Pulmonary artery endothelial cell (primary cell): ENCODE data around the gene CDKN2D. TPM values are rescaled to one million over a fixed set of nuclear protein-coding genes. Genes with fewer than 3 reads are reported as not detected.
"Not testable (repeated sequence)": the region's sequence is repeated elsewhere in the genome, so short reads cannot be mapped to it uniquely, and the experiment has no call there.

Source experiments
- DNase-seq: peaks from one replicate; pipeline ENCODE4 v3.0.0-alpha.2; 2011; ENCODE audit warnings: low read depth, low spot score
- total RNA-seq: library from RNA; depleted of rRNA; stranded (reverse); fragments of >200 nt; gene quantifications from 2 replicates; pipeline ENCODE4 v1.2.3, GENCODE V29; 2014

The CDKN2D gene
- total RNA-seq, 1 donor from 2014 or later: 4.7 TPM

GRCh38 chr19:10580979-10581631 is 12.3 kb upstream of the CDKN2D start:
- peak; percentile 77 for DNase-seq

- DNase-seq: no peak
Observed at GRCh38 chr19:10577951-10578350, 9.2 kb upstream of the CDKN2D start.

GRCh38 chr19:10575011-10575716 is 6.4 kb upstream of the CDKN2D start:
- DNase-seq: no peak

- DNase-seq: no peak
Observed at GRCh38 chr19:10574462-10574861, 5.7 kb upstream of the CDKN2D start.

- not testable (repeated sequence) for DNase-seq
Observed at GRCh38 chr19:10573793-10574192, 5.0 kb upstream of the CDKN2D start.

- DNase-seq: no peak
Observed at GRCh38 chr19:10568062-10568825, 535 bp downstream of the CDKN2D start.

- DNase-seq: no peak
Observed at GRCh38 chr19:10567656-10568055, 1.1 kb downstream of the CDKN2D start.

GRCh38 chr19:10566658-10567410 is 1.9 kb downstream of the CDKN2D start:
- DNase-seq: no peak

GRCh38 chr19:10566408-10566657 is 2.4 kb downstream of the CDKN2D start:
- no peak for DNase-seq

GRCh38 chr19:10565567-10566407 is 3.0 kb downstream of the CDKN2D start, which contains the start of gene KRI1:
KRI1 (minus strand) TSS chr19:10566010; CDS start chr19:10565999, 11 bp downstream.
- DNase-seq: peak; percentile 82

- no peak for DNase-seq
Observed at GRCh38 chr19:10565028-10565566, 3.7 kb downstream of the CDKN2D start.

GRCh38 chr19:10562609-10563008 is 6.2 kb downstream of the CDKN2D start:
- no peak for DNase-seq

GRCh38 chr19:10560154-10560553 is 8.6 kb downstream of the CDKN2D start:
- DNase-seq: no peak

- DNase-seq: no peak
Observed at GRCh38 chr19:10557603-10558197, 11.1 kb downstream of the CDKN2D start.

- no peak for DNase-seq
Observed at GRCh38 chr19:10555610-10555973, 13.2 kb downstream of the CDKN2D start.

- DNase-seq: no peak
Observed at GRCh38 chr19:10554760-10555609, 13.8 kb downstream of the CDKN2D start.

GRCh38 chr19:10553943-10554381 is 14.8 kb downstream of the CDKN2D start:
- DNase-seq: no peak

- DNase-seq: no peak
Observed at GRCh38 chr19:10553087-10553667, 15.6 kb downstream of the CDKN2D start.

- no peak for DNase-seq
Observed at GRCh38 chr19:10552510-10553053, 16.2 kb downstream of the CDKN2D start.
